Lower leg skin (tissue), 4 donors: ENCODE data around the gene TEPSIN. TPM values are rescaled to one million over a fixed set of nuclear protein-coding genes. Genes with fewer than 3 reads are reported as not detected.

Experiments used
- DNase-seq, 2 donors: peaks; one replicate each; pipeline ENCODE4 v3.0.0-alpha.2; 2019; ENCODE audit warnings: low spot score in 2 of 2
- H3K4me3 ChIP-seq: fragments of 200-600 bp; sonication (generic); 2 replicates; pipeline ENCODE4 v1.5.1; 2017; ENCODE audit warnings: mild to moderate bottlenecking, low read depth; ENCODE audit not compliant: poor library complexity, severe bottlenecking
- CTCF ChIP-seq, 3 donors: fragments of 450-650 bp; IDR thresholded peaks; one replicate each; pipeline ENCODE4 v1.5.1; 2016; ENCODE audit warnings: antibody characterized with exemption in 3 of 3, mild to moderate bottlenecking in 3 of 3, moderate library complexity in 2 of 3
- POLR2A ChIP-seq, 2 donors: fragments of 450-650 bp; IDR thresholded peaks; one replicate each; pipeline ENCODE4 v1.6.1; 2016 to 2017; ENCODE audit warnings: antibody characterized with exemption in 2 of 2, mild to moderate bottlenecking in 1 of 2, moderate library complexity in 1 of 2
- whole genome bisulfite sequencing, 2 donors: methylation state at CpG; one replicate each; pipeline ENCODE4 v1.1.5; 2018; 5-methylcytosine and 5-hydroxymethylcytosine counted together
- intact Hi-C: fragments of 100-400 bp; cut with DNase I; formaldehyde crosslinking; loops from one replicate; pipeline ENCODE4 v1.15.0; 2023; ENCODE audit warnings: low total_unique reads
- total RNA-seq, 4 donors: library from RNA; depleted of rRNA; stranded (reverse); fragments of >200 nt; gene quantifications; one replicate each; pipeline ENCODE4 v1.1.0, GENCODE V29; 2016

TEPSIN gene
- total RNA-seq, 4 donors from 2014 or later = 40.7 to 104 (median 62.6) TPM

DNA sequence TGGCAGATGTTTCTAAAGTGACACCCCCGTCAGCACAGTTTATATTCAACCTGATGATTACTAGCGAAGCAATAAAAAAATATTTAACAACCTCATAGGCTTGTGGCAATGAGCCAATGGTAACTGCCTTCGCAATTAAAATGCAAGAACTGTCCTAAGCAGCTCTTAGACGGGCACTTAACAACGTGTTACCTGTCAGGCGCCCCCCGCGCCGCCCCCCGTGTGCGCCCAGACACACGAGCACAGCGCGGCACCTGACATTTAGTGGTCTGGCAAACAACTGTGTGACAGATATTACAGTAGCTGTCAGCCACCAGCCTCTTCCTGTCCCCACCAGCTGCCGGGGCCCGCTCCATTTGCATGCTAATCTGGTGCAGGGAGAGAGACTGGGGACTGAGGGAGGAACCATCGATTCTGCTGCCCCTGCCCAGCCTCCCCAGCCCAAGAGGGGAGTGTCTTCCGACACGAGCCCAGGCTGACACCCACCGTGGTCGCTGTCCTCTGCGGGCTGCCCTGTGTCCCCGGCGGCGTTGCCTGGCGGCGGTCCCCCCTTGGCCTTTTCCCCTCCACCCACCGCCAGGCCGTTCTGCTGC is 12.9 kb upstream of the TEPSIN start:
- H3K4me3 ChIP-seq = no peak overlapping the region
- DNase-seq = no peak
- 67 to 74% methylated on average over 29 of the region's 29 CpGs for WGBS, 2 donors
- intact Hi-C loops = loop anchor here (2.0 to 10.0 kb wide), 2 partner anchors 233 to 353 kb away; no protein-coding TSS in a partner anchor
- TF ChIP-seq CTCF (IDR thresholded peaks at IDR 0.05) = no peak
- TF ChIP-seq POLR2A (IDR thresholded peaks at IDR 0.05) = no peak

- WGBS, 2 donors = 50 to 59% methylated on average over 25 of the region's 25 CpGs
- intact Hi-C loops = loop anchor here (10.0 kb wide), 1 partner anchor 354 kb away; no protein-coding TSS in a partner anchor
- no peak for DNase-seq
- H3K4me3 ChIP-seq = no peak overlapping the region
- TF ChIP-seq POLR2A (IDR thresholded peaks at IDR 0.05) (no peak), CTCF (IDR thresholded peaks at IDR 0.05) (no peak)
Measured at GRCh38 chr17:81251094-81251708, 12.3 kb upstream of the TEPSIN start.

- WGBS, 2 donors = 62 to 72% methylated on average over 20 to 31 of the region's 31 CpGs
- DNase-seq = no peak
- intact Hi-C loops = loop anchor here (10.0 kb wide), 1 partner anchor 354 kb away; no protein-coding TSS in a partner anchor
Measured at GRCh38 chr17:81250286-81251093, 11.6 kb upstream of the TEPSIN start.

GRCh38 chr17:81249223-81250040 is 10.6 kb upstream of the TEPSIN start:
- intact Hi-C loops = loop anchor here (10.0 kb wide), 1 partner anchor 355 kb away; no protein-coding TSS in a partner anchor
- no peak for DNase-seq
- TF ChIP-seq POLR2A (IDR thresholded peaks at IDR 0.05) (no peak), CTCF (IDR thresholded peaks at IDR 0.05) (no peak)
- 91 to 94% methylated on average over 10 to 15 of the region's 15 CpGs for WGBS, 2 donors
- no peak overlapping the region for H3K4me3 ChIP-seq

More at GRCh38 chr17:81250286-81251093, 11.6 kb upstream of the TEPSIN start:
- TF ChIP-seq POLR2A (IDR thresholded peaks at IDR 0.05) (no peak), CTCF (IDR thresholded peaks at IDR 0.05) (no peak)
- no peak overlapping the region for H3K4me3 ChIP-seq

GRCh38 chr17:81248649-81249048 is 9.8 kb upstream of the TEPSIN start:
- no peak for DNase-seq
- WGBS, 2 donors = 82 to 85% methylated on average over 15 of the region's 16 CpGs
- H3K4me3 ChIP-seq = no peak overlapping the region
- intact Hi-C loops = no loop called here
- TF ChIP-seq POLR2A (IDR thresholded peaks at IDR 0.05) = no peak
- TF ChIP-seq CTCF (IDR thresholded peaks at IDR 0.05) = no peak
